Body of pancreas (tissue), 4 donors: ENCODE measurements around the gene CPNE1. TPM values are rescaled to one million over a fixed set of nuclear protein-coding genes. Genes with fewer than 3 reads are reported as not detected.

Experiments
- ATAC-seq: fragments of 150-250 bp; one replicate; pipeline ENCODE4 v1.9.1; 2016
- DNase-seq, 4 donors: peaks; one replicate each; pipeline ENCODE4 v3.0.0-alpha.2; 2019
- H3K27ac ChIP-seq, 4 donors: fragments of 200-600 bp; sonication (generic); 1 replicate in 3 of 4; 2 replicates in 1 of 4; pipeline versions ENCODE4 v1.5.1 to v1.6.1; 2016 to 2019; ENCODE audit warnings: mild to moderate bottlenecking in 1 of 4, mixed read lengths in 1 of 4, moderate library complexity in 1 of 4
- H3K27me3 ChIP-seq, 2 donors: fragments of 200-600 bp; sonication (generic); one replicate each; pipeline ENCODE4 v1.6.0; 2016; ENCODE audit warnings: mild to moderate bottlenecking in 1 of 2
- H3K36me3 ChIP-seq, 2 donors: fragments of 200-600 bp; sonication (generic); replicated peaks in 1 of 2; 2 replicates each; pipeline ENCODE4 v1.5.1; 2016; ENCODE audit warnings: low read depth in 2 of 2; ENCODE audit not compliant: insufficient read depth in 1 of 2
- H3K4me1 ChIP-seq: fragments of 200-600 bp; sonication (generic); one replicate; pipeline ENCODE4 v1.6.0; 2016
- H3K4me3 ChIP-seq, 2 donors: fragments of 200-600 bp; sonication (generic); 1 replicate in 1 of 2; 2 replicates in 1 of 2; pipeline ENCODE4 v1.5.1; 2016 to 2019
- H3K9me3 ChIP-seq, 3 donors: fragments of 200-600 bp; sonication (generic); 1 replicate in 2 of 3; 2 replicates in 1 of 3; pipeline ENCODE4 v1.5.1; 2016
- CTCF ChIP-seq, 7 experiments: fragments of 450-650 bp in 4 of 7; fragments of 200-600 bp in 3 of 7; sonication (generic) in 3 of 7; IDR thresholded peaks; one replicate each; pipeline ENCODE4 v1.5.1; 2016 to 2019; ENCODE audit warnings: antibody characterized with exemption in 7 of 7
- POLR2A ChIP-seq, 3 donors: fragments of 450-650 bp; IDR thresholded peaks; one replicate each; pipeline ENCODE4 v1.6.1; 2016; ENCODE audit warnings: antibody characterized with exemption in 3 of 3, mild to moderate bottlenecking in 2 of 3
- WGBS, 2 donors: methylation state at CpG; one replicate each; pipeline ENCODE4 v1.1.5; 2017; 5-methylcytosine and 5-hydroxymethylcytosine counted together
- intact Hi-C: fragments of 100-400 bp; cut with DNase I; formaldehyde crosslinking; loops from one replicate; pipeline ENCODE4 v1.15.1; 2023
- total RNA-seq, 2 donors: library from RNA; depleted of rRNA; stranded (reverse); fragments of >200 nt; gene quantifications; one replicate each; pipeline ENCODE4 v1.1.0, GENCODE V29; 2016

Gene CPNE1
- total RNA-seq, 2 donors from 2014 or later: 87.3 to 93.9 TPM

- no peak for DNase-seq
- ATAC-seq: no peak
- H3K27me3 ChIP-seq: no peaks in the 10 kb centered on the region
- intact Hi-C loops: no loop called here
- H3K27ac ChIP-seq: no peak overlapping the region
- TF ChIP-seq POLR2A (IDR thresholded peaks at IDR 0.05) (no peak), CTCF (IDR thresholded peaks at IDR 0.05) (no peak)
- no peak overlapping the region for H3K4me3 ChIP-seq
- no peaks in the 10 kb centered on the region for H3K9me3 ChIP-seq
- no peaks in the 10 kb centered on the region for H3K4me1 ChIP-seq
- 81 to 82% methylated on average over 12 to 14 of the region's 14 CpGs for WGBS, 2 donors
- no peaks in the 10 kb centered on the region for H3K36me3 ChIP-seq
These were observed 76.3 kb downstream of the CPNE1 start for GRCh38 chr20:35588397-35588796.

- Histone ChIP-seq H3K4me1 (no peaks in the 10 kb centered on the region), H3K27ac (no peak overlapping the region), H3K36me3 (no peaks in the 10 kb centered on the region), H3K27me3 (no peaks in the 10 kb centered on the region), H3K4me3 (no peak overlapping the region), H3K9me3 (no peaks in the 10 kb centered on the region)
- TF ChIP-seq POLR2A (IDR thresholded peaks at IDR 0.05) (no peak), CTCF (IDR thresholded peaks at IDR 0.05) (no peak)
- intact Hi-C loops: no loop called here
- no peak for ATAC-seq
- 64 to 68% methylated on average over 2 of the region's 2 CpGs for WGBS, 2 donors
- DNase-seq: no peak
These were observed 77.3 kb downstream of the CPNE1 start for GRCh38 chr20:35587436-35587835.

- Histone ChIP-seq H3K27me3 (no peaks in the 10 kb centered on the region), H3K27ac (no peak overlapping the region), H3K36me3 (no peaks in the 10 kb centered on the region), H3K9me3 (no peaks in the 10 kb centered on the region), H3K4me1 (no peaks in the 10 kb centered on the region), H3K4me3 (no peak overlapping the region)
- intact Hi-C loops: no loop called here
- DNase-seq (no peak), ATAC-seq (no peak)
- WGBS, 2 donors: 84 to 85% methylated on average over 6 of the region's 6 CpGs
- no peak for TF ChIP-seq POLR2A (IDR thresholded peaks at IDR 0.05)
- TF ChIP-seq CTCF (IDR thresholded peaks at IDR 0.05): no peak
These were observed 77.8 kb downstream of the CPNE1 start for GRCh38 chr20:35586751-35587425.

GRCh38 chr20:35583636-35584560 lies 80.8 kb downstream of the CPNE1 start:
- Histone ChIP-seq H3K4me1 (no peaks in the 10 kb centered on the region), H3K27ac (no peak overlapping the region), H3K36me3 (no peaks in the 10 kb centered on the region), H3K27me3 (no peaks in the 10 kb centered on the region), H3K4me3 (no peak overlapping the region), H3K9me3 (no peaks in the 10 kb centered on the region)
- ATAC-seq (no peak), DNase-seq (no peak)
- intact Hi-C loops: no loop called here
- WGBS, 2 donors: 87 to 91% methylated on average over 12 to 18 of the region's 18 CpGs
- no peak for TF ChIP-seq POLR2A (IDR thresholded peaks at IDR 0.05)
- TF ChIP-seq CTCF (IDR thresholded peaks at IDR 0.05): no peak
